GM03348 (cell line): Measurements from ENCODE around the gene LDLRAD4.

Experiments
- DNase-seq: peaks from one replicate; pipeline ENCODE4 v3.0.0; 2012; ENCODE audit warnings: low spot score

LDLRAD4 gene

GRCh38 chr18:13285874-13286273, 67.3 kb downstream of the LDLRAD4 start:
- DNase-seq = no peak

GRCh38 chr18:13286456-13287125, 68.0 kb downstream of the LDLRAD4 start:
- DNase-seq = no peak

DNA sequence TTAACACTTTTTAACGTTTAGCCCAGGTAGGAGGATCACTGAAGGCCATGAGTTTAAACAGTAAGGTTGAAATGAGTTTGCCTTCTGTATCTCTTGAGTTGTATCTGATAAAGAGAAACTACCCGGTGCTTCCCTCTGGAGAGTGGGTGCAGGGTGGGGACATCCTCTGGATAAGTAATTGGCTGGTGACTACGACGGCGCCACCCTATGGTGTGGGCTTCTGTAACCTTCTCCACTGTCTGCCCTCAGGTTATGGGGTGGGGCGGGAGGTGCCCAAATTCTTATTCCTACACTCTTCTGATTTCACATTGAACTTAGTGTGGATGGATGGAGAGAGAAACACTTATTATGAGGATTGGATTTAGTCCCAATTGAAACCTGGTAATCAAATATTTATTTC, 68.8 kb downstream of the LDLRAD4 start:
- DNase-seq = no peak

DNA sequence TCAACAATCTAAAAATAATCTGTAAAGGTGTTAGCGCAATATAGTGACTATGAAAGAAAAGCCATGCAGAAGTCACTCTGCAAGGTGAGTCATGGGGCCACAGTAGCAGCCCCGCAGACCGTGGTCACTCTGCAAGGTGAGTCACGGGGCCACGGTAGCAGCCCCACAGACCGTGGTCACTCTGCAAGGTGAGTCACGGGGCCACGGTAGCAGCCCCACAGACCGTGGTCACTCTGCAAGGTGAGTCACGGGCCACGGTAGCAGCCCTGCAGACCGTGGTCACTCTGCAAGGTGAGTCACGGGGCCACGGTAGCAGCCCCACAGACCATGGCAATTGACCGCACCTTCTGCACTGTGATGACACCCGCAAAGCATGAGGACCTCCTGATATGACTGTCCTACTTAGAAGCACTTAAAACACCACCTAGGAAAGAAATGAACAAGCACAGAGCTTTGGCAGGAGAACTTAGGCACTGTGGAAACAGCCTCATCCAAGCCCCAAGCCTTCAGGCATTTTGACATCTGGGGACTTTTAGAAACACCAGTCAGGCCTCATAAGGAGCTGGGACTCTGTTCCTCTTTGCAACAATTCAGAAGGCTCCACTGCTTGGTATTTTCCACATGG, 70.1 kb downstream of the LDLRAD4 start:
- DNase-seq = no peak

DNA sequence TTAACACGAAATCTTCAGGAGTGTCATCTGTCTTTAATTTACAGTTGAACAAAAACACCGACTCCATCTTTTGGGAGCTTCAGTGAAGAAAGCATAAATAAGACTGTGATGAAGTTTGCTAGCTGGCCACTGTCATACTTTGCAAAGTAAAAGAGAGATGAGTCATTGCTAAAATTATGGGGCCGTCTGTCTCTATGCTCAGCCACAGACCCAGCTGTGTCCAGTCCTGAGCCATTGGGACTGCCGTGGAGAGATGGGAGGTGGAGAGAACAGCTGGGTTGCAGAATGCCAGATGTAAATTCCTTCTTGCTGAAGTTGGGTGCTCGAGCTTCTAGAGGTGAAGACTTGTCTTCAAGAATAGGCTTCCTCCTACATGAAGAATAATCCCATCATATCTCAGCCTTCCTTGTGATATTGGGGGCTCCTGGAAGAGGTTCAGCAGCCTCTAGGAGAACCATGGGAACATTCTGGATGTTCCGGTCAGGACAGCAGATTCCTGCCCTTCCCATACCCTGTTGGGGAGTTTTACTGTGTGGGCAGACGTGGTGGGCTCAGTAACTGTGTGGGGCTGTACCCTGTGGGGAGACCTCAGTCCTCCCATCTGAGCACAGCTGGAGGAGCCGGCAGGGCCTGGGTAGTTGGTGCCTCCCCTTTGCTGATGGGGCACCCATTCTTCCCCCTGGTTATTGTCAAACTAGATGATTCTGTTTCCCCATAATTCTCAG, 71.1 kb downstream of the LDLRAD4 start:
- peak; percentile 83 for DNase-seq

- DNase-seq = no peak
These were observed 72.3 kb downstream of the LDLRAD4 start for GRCh38 chr18:13290856-13291271.

- no peak for DNase-seq
These were observed 72.7 kb downstream of the LDLRAD4 start for GRCh38 chr18:13291299-13291698.

DNA sequence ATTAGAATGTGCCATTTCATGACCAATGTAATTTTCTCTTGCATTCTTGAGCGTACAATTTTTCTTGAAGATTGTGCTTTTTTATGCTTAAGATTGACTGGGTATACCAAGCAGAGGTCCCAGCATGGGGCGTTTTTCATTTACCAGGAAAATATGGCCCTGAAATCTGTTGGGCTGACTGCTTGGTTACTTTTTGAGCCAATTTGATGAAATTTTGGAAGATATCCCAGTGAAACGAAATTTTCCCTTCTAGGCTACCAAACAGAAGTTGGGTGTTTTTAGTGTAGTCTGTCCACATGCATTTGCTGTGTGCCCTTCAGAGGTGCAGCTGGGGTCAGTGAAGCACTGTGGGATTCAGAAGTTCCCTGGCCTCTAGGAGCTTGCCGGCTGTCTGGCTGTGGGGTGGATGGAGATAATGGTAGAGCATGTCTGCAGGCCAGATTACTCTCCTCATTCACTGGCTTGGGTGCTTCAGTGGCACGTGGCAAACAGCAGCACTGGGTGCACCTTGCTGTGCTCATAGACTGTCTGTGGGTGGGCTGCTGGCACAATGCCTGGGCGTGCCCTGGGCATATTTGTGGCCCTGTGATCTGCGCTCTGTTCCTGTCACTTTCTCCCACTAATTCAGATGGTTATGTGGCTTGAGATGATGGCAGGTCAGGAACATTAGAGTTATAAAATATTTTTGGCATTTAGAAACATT, 73.3 kb downstream of the LDLRAD4 start:
- no peak for DNase-seq

- no peak for DNase-seq
These were observed 74.2 kb downstream of the LDLRAD4 start for GRCh38 chr18:13292736-13293135.

- DNase-seq = no peak
These were observed 75.7 kb downstream of the LDLRAD4 start for GRCh38 chr18:13294309-13294708.

DNA sequence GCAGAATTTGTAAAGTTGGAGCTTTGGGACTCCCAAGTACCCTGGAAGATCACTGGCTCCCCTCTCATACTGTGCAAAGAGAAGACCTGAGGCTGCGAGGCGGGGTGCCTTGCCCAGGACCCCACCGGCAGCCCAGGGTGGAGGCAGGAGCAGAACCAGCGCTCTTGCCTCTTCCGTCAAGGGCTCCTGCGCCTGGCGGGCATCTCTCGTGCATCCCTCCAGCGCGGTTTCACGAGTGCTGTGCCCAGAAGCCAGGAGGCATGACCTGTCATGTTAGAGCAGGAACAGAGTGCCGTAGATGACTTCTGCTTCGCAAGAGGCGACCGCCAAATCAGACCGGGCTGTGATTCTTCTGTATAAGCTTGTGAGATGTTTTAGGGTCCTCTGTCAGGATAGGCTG, 77.3 kb downstream of the LDLRAD4 start:
- no peak for DNase-seq

DNA sequence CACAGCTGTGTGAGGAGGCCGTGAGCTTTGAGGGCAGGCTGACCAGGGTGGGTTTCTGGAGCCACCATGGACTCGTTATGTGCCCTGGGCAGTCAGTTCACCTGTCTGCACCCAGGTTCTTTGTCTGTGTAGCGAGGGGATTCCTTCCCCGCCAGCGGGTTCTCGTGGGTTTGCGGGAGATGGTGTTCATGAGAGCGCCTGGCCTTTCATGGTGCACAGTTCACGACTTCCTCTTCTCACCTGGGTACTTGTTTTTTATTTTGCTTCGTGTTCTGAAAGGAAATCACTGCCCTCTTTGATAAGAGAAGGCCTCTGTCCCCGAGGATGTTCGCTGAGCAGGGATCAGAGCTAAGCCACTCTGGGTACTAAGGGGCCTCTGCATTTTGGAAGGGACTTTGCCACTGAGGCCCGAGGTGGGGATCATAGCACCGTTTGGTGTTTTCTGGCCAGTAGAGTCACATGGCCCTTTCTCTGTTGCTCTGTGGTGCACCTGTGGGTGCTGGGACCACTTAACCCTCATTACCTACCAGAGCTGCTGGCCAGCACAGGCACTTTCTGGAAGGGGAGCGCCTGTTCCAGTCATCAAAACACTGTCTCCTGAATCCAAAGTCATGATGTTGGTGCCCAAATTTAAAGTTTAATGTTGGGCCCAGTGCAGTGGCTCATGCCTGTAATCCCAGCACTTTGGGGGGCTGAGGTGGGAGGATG, 78.5 kb downstream of the LDLRAD4 start:
- no peak for DNase-seq

DNA sequence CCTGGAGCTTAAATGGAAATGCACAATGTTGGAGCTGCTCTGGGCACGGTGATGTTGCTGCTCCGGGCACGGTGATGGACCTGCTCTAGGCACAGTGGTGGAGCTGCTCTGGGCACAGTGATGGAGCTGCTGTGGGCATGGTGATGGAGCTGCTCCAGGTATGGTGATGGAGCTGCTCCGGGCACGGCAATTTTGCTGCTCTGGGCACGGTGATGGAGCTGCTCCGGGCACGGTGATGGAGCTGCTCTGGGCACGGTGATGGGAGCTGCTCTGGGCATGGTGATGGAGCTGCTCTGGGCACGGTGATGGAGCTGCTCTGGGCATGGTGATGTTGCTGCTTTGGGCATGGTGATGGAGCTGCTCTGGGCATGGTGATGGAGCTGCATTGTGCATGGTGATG, 79.7 kb downstream of the LDLRAD4 start:
- DNase-seq = no peak

GRCh38 chr18:13300029-13300428, 81.5 kb downstream of the LDLRAD4 start:
- no peak for DNase-seq

DNA sequence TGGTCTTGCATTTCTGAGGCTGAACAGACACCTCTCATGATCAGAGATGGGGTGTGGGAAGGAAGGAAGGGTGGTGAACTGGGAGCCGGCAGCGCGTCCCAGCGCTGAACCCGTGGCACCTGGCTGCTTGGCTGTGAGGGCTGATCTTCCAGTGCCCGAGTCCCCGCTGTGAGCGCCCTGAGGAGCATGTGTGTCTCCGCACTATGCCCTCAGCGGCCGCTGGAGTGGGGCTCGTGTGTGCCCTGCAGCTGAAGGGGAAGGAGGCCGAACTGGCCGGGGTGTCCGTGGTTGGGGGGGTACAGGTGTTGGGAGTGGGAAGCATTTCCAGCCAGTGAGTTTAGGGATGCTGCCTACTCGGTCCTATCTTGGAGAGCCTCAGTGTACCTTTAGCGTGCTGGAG, 82.2 kb downstream of the LDLRAD4 start:
- no peak for DNase-seq

DNA sequence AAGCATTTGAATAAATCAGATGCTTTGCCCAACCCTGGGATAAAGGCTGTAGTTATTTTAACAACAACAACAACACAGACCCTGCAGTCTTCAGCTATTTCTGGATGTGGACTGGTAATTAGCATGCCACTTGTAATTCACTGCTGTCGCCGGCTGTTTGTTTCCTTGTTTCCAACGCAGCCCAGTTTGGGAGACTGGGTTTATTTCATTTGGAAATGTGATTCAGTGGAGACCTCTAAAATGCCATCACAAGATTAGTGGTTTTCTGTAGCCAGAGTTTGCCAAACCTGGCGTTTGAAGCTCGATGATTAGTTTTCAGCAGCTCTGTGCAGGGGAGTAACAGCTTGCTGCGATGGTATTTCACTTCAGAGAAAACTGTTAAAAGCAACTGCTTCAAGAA, 83.5 kb downstream of the LDLRAD4 start:
- DNase-seq = no peak

DNA sequence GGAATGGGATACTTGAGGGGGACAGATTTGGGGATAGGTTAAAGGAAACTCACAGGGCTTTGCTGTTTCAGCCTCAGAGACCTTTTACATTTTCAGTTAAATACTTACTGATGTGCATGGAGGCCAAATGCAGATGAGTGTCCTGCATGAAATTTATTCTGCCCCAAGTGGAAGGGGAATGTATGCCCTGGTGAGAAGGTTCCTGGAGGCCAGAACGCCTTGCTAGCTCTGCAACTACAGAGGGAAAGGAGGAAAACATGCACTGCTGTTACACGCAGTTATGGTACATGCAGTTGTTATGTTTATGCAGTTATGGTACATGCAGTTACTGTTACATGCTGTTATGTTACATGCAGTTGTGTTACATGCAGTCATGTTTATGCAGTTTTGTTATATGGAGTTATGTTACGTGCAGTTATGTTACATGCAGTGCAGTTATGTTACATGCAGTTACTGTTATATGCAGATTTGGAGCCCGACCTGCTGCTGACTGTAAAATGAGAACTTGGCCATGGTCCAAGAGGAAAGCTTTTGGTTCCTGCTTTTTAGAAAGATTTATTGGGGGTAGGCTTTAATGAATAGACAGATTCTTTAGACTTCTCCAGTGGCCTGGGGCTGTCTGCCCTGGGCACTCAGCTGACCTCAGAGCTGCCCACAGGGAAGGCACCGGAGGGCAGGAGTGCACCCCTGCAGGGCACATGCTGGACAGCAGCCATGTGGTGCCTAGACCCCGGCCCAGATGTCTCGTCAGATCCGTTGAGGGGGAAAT, 84.1 kb downstream of the LDLRAD4 start:
- no peak for DNase-seq

- peak; percentile 38 for DNase-seq
These were observed 85.3 kb downstream of the LDLRAD4 start for GRCh38 chr18:13303756-13304364.

- no peak for DNase-seq
These were observed 86.7 kb downstream of the LDLRAD4 start for GRCh38 chr18:13305301-13305700.

- no peak for DNase-seq
These were observed 88.0 kb downstream of the LDLRAD4 start for GRCh38 chr18:13306583-13306982.

- DNase-seq = no peak
These were observed 89.8 kb downstream of the LDLRAD4 start for GRCh38 chr18:13308369-13308768.
